Stimulated activated CD4-positive, alpha-beta T cell treated with anti-CD3 and anti-CD28 coated beads, Interleukin-1b, Interleukin-23, amount 100 ng/mL, for 48 hours (primary cell): Measurements from ENCODE around the gene FUT9.

ENCODE experiments used
- DNase-seq: peaks from one replicate; pipeline ENCODE4 v3.0.0-alpha.2; 2020

FUT9 gene

DNA sequence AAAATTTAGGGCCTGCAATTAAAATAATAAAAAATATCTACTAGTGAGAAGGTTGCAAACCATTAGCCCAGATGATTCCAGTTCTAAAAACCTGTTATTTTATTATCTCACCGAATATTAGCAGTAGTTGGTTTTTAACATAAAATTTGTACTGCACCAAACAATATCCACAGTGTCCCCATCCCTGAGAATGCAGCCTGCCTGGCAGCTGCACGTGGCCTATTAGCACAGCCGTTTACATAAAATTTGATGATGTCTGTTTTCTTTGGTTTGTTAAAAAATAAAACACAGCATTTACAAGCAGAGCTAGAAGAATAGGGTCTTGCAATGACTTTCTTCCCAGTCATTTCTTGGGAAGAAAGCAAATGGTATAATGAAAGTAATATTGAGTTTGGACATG is 58.2 kb downstream of the FUT9 start:
- no peak for DNase-seq

DNA sequence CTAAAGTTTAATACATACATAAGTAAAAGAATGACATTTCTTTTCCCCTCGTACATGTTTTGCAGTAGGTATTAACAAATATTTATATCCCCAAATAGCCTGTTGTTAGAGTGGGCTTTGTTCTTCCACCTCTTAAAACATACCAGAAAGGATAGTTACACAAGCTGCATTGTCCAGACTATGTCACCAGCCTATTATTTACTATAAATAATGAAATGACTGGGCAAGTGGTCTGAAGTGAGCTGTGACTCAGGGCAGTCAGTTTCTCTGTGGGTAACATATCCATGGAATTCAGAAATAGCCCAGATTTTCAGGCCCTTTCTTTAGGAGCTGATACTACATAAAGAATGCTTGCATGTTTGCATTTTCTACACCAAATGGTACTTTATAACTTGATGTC is 60.1 kb downstream of the FUT9 start:
- DNase-seq = no peak

DNA sequence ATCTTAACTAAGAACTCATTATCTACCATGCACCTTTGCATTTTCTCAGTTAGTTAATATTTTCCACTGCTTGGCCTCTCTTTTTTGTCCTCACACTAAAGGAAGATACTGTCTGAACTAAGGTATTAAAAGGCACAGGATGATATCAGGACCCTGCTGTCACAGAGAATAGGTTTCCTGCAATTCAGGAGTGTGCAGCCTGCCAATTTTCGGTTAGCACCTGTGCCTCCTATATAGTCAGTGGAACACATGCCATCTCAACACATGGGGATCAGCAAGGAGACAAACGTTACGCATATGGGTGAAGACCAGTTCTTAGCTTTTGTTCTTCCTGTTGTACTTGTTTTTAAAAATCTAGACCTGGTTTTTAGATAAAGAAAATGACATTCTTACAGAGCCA is 71.0 kb downstream of the FUT9 start:
- DNase-seq = no peak

DNA sequence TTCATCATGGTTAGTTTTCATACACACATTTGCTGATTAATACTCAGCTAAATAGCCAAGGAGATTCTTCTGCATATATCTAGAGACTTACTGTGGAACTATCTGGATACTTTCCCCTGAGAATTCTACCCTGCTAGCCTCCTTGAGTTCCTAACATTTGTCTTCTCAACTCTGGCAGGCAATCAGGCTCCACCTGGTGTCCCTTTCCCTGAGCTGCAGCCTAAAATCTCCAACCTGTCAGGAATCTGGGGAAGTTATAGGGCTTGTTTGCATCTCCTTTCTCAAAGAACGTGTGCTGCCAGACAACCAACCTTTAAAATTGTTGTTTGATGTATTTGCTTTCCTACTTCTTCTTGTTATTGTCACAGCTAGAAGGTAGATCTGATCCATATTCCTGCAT is 73.4 kb downstream of the FUT9 start:
- no peak for DNase-seq

DNA sequence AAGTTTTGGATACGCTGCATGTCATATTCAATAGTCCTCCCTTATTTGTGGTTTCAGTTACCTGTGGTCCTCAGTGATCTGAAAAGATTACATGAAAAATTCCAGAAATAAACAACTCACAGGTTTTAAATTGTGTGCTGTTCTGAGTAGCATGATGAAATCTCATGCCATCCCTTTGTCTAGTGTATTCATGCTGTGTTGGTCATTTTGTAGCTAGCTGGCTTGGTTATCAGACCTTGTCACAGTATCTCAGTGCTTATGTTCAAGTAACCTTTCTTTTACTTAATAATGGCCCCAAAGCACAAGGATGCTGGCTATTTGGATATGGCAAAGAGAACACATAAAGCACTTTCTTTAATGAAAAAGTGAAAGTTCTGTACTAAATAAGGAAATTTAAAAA is 78.3 kb downstream of the FUT9 start:
- no peak for DNase-seq

DNA sequence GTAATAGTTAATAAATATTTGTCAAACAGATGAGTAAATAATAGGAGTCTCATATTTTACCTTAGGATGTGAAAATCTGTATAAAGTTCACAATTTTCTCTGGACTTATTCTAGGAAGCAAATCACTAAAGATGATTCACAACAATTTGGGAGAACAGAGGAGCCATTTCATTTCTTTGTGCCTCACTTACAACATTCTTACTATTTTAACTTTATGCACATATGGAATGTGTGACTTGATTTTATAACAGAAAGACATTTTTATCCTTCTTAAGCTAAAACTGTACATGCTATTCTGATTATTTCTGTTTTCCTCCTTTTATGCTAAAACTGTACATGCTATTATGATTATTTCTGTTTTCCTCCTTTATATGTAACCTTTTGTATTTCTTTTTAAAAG is 83.3 kb downstream of the FUT9 start:
- DNase-seq = no peak

DNA sequence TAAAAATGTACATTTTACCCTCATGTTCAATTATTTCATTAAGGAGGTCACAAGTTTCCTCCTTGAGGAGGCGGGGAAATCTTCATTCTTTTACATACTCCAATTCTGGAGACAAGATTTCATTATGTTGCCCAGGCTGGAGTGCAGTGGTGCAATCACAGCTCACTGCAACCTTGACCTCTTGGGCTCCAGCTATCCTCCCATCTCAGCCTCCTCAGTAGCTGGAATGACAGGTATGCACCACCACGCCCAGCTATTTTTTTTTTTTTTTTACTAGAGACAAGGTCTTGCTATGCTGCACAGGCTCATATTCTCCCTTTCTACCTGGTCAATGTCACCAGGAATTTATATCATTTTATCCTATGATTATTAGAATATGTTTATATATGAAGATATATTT is 85.8 kb downstream of the FUT9 start:
- no peak for DNase-seq

DNA sequence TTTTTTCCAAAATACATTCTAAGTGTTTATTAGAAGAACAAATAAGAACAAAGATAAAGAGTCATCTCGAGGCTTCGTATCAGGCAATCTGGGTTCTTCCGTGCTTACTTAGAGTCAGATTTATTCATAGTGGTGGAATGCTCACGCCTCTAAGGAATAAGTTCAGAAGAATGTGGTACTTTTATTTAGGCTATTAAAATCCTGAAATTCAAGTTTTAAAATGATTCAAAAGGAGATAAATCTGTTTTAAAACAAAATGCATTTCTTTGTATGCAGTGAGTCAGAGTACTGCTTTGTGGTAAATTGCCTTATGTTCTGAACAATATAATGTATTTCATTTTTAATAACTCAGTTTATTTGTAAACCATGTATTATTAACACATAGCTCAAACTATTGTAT is 89.1 kb downstream of the FUT9 start:
- DNase-seq = no peak

DNA sequence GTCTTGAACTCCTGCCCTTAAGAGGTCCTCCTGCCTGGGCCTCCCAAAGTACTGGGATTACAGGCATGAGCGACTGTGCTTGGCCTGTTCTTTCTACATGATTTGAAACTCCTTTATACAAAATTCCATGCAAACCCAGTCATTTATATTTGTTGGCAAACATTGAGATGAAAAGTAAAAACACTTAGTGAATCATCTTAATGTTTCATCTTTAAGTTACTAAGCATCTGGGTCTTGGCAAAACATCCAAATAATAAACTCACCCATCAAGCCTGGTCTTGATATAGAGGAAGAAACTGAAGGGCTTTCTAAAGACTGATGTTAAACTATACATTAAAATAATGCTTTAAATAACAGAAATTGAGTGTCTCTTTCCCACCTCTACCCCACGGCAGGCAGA is 95.1 kb downstream of the FUT9 start:
- DNase-seq = no peak

DNA sequence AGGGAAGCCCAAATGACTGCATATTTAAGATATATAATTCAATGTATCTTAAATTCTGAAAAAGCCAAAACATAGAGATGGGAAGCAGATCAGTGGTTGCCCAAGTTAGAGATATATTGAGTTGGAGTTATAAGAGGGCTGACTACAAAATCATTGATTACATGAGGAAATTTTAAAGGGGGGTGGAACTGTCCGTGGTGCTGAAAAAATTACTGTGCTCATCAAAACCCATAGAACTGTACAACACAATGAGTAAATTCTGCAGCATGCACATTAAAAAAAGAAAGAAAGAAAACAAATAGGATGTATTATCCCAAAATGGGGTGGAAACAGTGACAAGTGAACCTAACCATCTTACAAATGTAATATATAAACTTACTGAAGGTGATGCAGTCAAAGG is 100.9 kb downstream of the FUT9 start:
- DNase-seq = no peak

DNA sequence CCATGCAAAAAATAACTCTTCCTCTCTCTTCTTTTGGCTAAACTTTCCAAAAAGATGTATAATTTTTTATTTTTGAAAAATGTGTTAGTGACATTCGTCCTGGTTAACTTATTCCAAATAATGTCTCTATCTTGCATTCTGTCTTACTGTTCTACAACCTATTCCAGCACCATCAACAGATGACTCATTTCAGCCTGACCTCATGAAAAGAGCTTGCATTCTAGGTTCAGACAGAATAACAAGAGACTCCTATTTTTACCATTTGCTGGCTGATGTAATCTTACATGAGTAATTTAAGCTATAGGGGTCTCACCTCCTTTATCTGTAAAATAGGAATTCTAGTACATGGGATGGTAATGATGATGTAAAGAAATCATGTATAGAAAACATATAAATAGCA is 109.0 kb downstream of the FUT9 start:
- DNase-seq = no peak

DNA sequence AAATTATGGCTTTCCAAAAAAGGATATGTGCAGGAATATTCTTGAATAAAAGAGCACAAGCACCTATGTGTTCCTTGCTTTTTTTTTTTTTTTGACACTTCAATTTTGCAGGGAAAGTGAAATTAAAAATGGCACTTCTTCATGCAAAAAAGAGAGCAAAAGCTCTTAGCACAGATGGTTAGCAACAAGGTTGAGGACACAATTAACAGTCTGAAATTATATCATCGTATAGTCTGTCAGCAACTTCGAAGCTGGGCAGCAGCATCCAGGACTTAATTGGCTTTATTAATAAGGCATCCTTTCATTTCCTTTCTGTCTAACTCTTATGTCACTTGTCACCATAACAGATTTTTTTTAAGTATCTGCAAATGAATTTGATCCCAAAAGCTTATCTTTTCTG is 122.6 kb downstream of the FUT9 start:
- DNase-seq = no peak

DNA sequence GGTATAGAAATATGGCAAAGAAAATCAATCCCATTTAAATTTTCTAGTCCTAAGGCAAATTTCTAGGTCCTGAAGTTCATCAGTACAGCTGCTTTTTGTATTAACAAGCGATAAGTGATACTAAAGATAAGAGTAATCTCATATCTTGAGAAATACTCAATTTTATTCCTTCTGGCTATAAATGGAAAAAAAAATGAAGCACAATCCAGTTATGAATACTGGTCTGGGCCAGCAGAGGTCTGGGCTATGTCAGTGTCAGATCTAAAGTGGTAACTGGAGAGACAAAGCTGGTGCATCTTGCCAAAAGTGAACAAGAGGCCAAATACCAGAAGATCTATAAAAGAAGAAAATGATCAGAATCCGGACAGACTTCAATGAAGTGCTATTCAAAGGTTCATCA is 126.4 kb downstream of the FUT9 start:
- DNase-seq = no peak

DNA sequence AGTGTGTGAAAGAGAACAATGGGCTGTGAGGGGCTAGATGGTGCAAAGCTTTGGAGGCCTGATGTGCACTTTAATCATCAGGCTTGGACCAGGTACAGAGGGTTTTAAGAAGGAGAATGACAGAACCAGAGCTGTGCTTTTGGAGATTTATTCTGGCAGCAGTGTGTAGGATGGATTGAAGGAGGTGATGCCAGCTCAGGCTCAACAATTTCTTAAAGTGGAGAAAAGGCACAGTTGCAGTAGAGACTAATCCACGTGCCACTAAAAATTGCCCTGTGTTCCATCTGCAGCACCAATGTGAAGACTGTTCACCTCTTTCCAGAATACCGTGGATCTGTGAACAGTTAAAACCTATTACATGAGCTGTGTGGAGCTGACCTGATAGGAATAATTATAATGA is 134.7 kb downstream of the FUT9 start:
- no peak for DNase-seq

DNA sequence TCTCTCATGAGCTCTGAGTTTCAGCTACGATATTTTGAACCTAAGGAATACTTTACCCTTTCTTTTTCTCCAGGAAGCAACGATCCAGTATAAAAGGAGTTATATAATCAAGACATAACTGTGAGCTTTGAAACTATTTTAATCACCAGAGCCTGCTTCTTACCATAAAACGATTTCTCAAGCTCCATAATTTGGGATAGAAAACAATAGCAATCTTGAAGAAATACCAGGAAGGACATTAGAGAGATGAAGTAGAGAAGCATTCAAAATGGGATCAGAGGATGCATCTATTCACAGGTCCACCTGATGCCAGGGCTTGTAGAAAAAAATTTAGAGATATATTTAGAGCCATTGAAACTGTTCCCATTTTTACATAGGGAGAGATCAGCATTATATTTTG is 135.9 kb downstream of the FUT9 start:
- no peak for DNase-seq

DNA sequence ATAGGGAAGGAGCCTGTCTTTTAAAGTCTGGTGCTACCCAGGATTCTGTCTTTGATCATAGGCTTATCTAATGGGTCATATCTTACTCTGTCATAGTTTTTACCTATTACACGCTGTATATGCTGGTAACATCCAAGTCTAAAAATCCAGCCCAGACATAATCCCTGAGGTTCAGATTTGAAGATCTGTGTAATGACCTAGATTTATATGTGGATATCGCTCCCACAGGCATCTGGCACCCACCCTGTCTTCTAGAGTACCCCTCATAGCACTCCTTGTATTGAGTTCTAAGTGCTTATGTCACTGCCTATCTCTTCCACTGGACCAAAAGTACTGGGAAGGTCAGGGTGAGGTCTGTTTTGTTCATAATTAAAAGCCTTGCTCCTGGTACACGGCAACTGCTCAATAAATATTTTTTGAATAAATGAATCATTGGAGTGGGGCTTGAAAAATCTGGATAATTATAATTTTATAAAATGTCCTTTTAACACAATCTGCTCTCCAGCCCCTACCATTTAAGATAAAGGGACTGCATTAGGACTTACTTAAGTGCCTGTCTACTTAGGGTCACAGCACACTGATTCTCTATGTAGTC is 136.4 kb downstream of the FUT9 start:
- DNase-seq = no peak

DNA sequence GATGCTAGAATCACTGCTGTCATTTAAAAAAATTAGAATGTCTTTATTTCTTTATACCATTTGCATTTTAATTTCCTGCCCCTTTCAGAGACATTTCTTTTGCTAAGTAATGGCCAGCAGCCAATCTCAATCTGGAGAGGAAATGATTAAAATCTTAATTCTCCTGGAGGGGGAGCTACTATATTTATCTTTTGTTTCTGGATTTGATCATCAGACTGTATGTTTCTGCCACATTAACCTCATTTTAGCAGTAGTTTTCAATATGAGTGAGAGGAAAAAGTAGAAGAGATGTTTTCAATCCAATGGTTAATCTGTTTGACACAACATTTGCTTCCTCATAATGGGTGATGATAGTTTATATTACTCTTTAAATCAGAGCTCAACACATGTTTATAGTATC is 138.0 kb downstream of the FUT9 start:
- no peak for DNase-seq

DNA sequence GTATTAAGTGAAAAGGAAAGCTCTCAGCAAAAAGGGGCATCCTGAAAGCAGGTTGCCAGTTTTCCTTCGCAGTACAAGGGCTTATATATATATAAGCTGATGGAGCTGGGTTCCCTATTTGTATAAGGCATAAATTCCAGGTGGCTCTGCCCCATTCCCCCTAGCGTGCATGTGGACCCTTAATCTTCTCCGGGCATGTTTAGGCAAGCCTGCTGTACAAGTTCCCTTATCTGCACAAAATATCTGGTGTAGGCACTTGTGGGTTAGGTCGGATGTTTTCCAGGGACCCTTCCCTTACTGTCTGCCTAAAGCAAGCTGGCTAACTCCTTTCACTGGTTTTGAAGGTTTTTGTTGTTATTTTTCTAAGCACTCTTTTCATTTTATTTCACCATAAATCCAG is 140.7 kb downstream of the FUT9 start:
- DNase-seq = no peak

DNA sequence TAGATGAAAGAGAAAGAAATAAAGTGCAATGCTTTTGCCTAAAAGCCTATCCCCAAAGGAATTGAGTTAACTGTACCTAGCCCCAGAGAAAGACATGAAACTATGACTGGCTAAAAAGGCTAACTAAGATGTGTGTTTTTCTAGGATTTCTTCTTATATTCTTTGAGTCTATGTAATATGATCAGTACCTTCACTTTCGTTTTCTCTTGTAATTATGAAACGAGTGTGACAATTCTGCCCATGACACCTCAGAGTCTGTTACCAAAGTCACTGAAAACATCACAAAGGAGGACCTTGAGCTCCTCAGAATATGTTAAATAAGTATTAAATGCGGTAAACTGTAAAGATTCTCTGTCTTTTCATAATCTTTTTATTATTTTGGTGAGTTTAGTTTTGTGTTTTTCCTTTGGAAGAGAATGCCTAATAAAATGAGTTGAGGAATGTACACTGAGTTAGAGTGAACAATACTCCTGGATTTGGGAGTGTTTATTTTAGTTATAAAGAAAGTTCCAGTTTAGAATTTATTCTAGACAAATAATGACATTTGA is 141.3 kb downstream of the FUT9 start:
- DNase-seq = no peak

DNA sequence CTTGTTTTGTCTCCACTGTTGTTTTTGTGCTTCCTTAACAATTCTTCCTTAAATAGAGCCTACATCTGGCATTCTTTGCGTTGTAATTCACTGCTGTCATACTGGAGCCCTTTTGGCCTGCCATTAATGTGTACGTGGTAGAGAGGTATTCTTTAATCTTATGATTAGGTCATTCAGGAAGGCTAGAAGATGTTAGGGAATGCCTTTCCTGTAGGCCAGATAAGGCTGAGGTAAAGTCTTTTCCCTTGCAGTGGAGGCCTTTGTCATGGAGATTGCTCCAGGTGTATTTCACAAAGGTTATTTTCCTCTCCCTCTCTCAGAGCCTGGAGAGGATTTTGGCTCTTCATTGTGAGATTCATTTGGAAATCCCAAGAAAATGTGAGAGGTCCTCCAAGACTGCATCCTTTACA is 146.9 kb downstream of the FUT9 start:
- DNase-seq = no peak

DNA sequence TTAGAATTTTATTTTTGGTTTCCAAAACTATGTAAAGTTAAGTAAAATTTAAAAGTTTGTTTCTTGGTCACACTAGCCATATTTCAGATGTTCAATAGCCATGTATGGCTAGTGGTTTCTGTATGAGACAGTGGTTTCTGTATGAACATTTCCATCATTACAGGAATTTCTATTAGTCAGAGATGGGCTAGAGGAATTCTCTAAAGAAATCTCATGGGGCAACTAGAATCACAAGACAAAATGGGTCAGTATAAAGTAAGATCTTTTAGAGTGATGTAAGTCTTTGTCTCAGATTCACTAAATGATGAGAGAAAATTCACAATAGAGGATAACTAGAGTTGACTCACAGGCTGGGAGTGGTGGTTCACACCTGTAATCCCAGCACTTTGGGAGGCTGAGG is 149.0 kb downstream of the FUT9 start:
- DNase-seq = no peak

DNA sequence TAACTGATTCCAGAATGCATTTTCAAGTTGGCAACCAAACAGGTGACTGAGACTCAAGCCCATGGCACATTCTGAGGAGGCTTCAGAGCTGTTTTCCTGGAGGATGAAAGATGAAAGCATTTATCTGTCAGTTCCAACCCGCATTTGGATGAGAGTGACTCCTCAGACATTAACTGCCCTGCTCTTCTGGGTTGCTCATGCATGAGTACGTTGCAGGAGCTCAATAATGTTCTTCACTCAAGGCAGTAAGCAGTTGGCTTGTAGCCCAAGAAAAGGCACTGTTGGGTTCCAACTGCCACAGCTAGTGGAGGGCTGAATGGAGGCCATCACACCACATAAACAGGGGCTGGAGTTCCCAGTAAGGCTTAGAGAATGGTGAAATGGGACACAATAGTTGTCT is 155.3 kb downstream of the FUT9 start:
- DNase-seq = no peak

DNA sequence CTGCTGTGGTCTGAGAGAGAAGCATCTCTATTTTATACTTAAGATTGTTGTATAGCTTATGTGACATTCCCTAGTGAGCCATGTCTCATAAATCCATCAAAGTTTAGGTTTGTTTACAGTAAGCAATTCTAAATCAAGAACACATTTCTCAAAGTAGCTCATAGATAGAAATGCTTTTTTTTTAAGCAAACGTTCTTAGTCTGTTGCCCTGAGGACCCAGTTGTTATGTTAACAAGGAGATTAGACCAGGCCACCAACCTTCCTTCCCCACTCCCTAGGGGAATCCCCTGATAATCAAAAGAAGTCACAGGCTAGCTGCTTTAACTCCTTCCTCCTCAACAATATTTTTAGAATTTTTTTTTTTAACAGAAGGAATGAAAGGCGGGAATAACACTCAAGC is 169.0 kb downstream of the FUT9 start:
- no peak for DNase-seq

DNA sequence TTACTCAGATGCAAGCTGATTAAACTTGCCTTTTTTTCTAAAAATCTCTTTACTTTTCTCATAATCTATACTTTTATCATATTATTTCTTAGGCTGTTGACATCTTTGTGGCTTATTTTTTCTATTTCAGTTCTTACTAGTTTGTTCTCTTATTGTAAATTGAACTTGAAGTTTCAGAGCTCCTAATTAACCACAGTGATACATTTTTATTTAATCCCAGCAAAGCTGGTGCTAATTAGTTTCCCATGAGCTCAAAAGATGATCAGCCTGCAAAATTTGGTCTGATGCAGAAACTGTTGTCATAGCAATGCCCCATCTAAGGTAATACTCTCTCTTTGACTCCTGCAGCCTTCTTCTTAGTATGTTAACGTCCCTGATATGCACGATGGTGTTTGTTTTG is 170.3 kb downstream of the FUT9 start:
- DNase-seq = no peak

DNA sequence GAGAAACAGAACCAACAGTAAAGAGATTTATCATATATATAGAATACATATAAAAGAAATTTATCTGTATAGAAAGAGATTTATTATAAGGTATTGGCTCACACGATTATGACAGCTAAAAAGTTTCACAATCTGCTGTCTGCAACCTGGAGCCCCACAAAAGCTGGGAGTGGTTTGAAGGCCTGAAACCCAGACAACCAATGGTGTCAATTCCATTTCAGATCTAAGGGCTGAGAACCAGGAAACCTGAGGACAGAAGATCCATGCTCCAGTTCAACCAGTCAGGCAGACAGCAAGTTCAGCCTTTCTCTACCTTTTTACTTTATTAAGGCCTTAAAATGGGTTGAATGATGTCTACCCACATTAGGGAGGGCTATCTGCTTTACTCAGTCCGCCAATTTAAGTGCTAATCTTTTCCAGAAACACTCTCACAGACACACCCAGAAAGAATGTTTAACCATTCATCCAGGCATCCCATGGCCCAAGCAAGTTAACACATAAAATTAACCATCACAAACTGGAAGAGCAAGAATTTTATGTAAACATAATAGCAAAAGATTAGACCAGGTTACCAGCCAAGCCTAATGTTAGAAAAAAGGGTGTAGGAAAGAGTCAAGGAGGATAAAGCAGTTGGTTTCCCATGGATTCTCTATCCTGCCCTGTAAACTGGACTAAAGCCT is 170.9 kb downstream of the FUT9 start:
- no peak for DNase-seq
